ENCODE measurements around the gene TBL1XR1.

The TBL1XR1 gene

DNA sequence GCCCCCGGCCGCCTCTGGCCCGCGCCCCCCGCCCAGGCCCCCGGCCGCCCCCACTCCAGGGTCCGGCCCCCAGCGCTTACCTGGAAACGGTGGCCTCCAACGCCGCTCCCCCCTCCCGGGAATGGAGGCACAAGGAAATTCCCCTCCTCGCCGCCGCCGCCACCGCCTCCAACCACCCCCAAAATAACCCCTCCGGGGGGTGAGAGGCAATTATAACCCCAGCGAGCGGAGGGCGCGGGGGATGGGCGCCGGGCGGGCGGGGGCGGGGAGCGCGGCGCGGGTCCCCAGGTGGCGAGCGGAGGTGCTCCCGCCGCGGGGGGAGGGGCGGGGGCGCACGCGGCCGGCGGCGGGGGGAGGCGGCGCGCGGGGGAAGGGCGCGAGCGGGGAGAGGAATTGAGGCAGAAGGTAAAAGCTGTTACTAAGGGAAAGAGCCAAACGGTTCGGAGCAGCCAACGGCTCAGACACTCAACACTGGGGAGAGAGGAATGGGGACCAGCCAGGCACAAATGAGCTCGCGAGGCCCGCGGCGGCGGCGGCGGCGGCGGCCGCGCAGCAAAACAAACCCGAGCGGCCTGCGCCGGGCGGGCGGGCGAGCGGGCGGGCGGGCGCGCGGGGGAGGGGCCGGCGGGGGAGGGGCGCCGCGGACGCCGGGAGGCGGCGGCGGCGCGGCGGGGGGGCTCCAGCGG lies at the start of gene TBL1XR1:
TSS of gene TBL1XR1 (minus strand) at position 442 of the 686 bp plus-strand sequence. CDS start 132,505 bp downstream, outside the sequence.
- DNase-seq, result peak; percentile 89 to 93

DNA sequence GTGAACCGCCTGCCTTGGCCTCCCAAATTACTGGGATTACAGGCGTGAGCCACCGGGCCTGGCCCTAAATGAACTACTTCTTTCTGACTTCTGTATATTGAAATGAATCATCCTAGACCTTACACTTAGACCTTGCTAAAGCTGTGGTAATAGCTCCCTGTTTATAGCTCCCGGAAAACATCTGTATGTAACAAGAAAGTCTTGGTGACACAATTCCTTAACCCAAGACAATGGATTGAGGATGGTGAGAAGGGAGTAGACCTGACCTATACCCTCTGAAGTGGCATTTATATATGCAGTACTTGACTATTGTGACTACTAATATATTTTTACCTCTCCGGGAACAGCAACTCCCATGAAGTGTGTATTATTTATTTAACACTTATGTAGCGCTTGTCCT lies 48.0 kb upstream of the TBL1XR1 start:
- no peak for DNase-seq

DNA sequence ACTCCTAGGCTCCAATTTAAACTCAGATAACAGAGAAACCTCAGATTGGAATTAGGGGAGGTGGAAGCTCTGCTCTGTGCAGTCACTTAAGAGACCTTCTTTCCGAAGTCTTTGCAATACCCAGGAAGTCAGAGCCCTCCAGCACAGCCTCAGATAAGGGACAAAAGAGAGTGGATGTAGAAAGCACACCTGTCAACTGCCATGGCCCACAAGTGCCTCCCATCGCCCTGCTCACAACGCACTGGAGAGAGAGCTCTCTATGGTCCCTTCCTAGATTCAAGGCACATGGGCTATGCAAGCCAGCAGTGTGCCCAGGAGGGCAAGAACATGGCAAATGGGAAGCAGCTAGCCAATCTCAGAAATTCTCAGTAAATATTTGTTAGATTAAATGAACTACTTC lies 47.3 kb upstream of the TBL1XR1 start:
- no peak for DNase-seq

DNA sequence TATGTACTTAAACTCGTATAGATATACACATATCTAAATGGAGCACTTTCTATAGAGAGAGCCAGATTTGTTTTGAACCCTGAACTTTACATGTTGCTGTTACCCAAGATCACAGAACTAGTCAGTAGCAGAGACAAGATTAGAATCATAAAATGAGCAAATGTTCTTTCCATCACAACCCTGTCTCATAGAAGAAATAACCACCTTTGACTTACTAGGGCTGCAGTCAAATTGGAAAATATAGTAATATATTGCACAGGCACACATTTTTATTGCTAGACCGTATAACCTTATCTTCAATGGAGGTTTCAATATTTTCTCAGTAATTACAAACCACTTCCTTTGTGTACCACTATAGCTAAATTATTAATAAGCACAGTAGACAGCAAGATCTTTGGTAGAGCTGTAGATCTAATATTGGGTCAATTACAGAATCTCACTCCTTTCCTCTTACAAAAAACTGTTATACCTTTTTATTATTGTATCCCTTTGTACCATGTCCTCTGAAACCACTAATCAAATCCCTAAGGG lies 41.5 kb upstream of the TBL1XR1 start:
- DNase-seq, result no peak

DNA sequence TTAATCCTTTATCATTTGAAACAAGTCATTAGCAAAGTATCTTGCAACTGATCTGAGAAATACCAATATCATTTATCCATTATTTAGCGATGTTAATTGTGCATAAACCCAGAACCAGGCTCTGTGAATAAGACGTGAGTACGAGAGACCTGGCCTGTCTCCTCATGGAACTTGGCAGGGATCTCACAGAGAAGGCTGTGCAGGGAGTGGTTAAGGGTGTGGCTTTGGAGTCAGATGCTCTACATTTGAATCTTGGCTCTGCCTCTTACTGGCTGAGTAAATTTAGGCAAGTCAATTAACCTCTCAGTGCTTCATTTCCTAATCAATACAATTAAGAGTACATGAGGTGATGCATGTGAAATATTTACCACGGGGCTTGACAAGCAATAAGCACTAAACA lies 39.9 kb upstream of the TBL1XR1 start:
- DNase-seq, result no peak

DNA sequence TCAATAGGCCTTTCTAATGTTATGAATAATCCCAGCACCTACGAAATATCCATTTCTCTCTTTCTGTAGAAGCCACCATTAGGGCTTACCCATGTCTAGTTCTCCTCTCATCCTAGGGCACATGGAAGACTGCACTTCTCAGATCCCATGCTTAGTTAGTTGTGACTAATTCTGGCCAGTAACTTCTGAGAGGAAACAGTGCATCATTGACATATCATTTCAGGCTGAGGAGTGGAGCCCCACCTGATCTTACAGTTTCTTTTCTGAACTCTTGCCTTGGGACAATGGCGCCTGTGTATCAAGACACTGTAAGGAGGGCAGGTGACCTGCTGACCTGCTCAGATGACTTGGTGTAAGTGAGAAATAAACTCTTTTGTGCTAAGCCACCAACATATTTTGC lies 39.4 kb upstream of the TBL1XR1 start:
- DNase-seq, result no peak

DNA sequence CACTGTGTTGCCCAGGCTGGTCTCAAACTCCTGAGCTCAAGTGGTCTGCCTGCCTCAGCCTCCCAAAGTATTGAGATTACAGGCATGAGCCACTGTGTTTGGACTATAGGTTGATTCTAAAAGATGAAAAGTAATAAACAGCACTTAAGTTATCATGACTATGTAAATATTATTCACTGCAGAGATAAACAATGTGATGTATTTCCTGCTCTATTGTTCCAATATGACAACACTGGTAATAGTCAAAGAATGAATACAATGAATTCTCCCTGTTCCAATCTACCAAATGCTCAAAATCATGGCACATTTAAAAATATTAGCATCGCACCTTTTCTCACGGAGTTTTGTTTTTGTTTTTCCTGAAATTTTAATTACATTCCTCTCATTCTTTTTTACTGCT lies 36.8 kb upstream of the TBL1XR1 start:
- DNase-seq, result no peak

DNA sequence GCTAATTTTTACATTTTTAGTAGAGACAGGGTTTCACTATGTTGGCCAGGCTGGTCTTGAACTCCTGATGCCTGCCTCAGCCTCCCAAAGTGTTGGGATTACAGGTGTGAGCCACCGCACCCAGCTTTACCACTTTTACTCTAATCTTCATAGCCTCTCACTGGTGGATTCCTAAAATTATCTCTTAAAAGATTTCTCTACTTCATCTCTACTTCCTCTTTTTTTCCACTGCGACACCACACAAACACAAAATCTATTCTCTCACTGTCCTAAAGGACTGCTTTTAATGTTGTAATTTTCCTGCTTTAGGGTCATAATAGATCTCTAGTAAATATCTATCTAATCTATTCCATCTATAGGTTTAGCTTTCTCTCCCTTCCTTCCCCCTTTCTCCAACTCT lies 34.0 kb upstream of the TBL1XR1 start:
- DNase-seq, result no peak

DNA sequence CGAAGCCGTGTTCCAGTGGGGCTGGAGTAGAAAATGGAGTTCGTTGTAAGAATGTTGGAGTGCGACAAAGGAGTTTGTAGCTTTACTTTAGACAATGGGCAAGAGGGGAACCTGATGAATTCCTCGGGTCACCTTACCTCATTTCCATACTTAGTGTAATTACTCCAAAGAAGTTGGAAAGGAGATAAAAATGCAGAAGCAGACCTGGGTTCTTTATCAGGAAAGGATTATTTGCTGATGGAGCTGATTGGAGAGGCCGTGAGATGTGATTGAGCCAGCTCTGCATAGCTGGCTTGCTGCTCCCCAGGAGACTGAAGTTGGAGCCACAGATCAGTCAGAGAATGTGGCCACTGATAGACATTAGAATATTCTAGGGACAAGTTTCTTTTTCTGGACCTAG lies 33.4 kb upstream of the TBL1XR1 start:
- DNase-seq, result no peak

DNA sequence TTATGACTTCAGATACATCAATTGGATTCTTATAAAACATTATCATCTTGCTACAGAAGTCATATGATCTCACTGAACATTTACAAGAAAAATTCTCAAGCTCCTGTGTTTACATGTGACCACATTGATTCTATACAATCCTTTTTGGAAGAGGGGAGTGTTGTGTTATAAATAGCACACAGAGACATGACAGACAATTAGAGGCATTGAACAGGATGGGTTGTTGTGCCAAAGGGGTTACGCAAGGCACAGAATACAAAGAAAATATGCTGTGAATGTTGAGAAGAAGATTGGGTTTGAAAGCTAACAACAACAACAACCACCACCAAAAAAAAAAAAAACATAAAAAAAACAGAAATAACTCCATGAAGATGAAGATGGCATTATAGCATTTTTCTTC lies 32.5 kb upstream of the TBL1XR1 start:
- DNase-seq, result no peak

DNA sequence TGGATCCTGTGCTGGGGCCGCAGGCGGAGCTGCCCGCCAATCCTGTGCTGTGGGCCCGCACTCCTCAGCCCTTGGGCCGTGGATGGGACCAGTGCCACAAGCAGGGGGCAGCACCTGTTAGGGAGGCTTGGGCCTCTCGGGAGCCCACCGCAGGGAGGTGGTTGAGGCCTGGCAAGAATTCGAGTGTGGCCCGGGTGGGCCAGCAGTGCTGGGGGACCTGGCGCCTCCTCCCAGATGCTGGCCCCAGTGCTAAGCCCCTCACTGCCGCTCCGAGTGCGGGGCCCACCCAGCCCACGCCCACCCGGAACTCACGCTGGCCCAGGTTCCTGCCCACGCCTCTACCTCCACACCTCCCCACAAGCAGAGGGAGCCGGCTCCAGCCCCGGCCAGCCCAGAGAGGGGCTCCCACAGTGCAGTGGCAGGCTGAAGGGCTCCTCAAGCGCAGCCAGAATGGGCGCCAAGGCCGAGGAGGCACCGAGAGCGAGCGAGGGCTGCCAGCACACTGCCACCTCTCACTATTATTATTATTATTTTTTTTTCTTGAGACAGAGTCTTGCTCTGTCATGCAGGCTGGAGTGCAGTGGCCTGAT lies 31.4 kb upstream of the TBL1XR1 start:
- no peak for DNase-seq

DNA sequence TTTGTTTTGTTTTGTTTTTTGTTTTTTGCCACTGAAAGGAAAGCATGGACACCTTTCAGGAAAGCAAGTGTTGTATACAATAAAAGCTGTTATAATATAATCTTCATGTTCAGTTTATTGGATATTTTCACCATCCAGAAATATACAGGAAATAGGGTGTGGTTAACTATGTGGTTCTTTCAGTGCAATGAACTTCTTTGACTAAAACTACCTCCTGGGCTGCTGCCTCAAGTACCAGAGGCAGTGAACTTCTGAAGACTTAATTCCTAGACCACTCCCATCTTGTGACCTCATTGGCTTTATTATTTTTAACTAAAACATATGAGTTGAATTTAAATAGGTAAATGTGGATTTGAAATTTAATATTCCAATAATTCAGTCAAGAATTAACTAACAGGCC lies 27.1 kb upstream of the TBL1XR1 start:
- DNase-seq, result peak in 1 of 2 donors; percentile 17

DNA sequence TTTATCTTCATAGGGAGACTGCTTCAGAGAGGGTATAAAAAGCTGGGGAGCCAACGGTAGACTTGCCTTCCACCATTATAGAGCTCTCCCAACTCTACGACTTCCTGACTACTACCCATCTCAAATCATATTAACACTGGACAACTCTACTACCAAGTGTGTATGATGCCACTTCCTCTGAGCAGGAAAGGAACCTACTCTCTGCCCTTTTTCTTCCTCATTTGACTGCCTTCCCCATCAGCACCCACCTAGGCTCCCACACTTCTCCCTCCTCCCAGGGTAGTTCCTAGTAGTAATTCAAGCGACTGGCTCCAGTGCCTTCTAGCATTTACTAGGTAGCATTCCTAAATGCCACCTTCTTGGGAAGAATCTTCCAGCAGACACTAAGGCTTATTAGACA lies 24.5 kb upstream of the TBL1XR1 start:
- no peak for DNase-seq

DNA sequence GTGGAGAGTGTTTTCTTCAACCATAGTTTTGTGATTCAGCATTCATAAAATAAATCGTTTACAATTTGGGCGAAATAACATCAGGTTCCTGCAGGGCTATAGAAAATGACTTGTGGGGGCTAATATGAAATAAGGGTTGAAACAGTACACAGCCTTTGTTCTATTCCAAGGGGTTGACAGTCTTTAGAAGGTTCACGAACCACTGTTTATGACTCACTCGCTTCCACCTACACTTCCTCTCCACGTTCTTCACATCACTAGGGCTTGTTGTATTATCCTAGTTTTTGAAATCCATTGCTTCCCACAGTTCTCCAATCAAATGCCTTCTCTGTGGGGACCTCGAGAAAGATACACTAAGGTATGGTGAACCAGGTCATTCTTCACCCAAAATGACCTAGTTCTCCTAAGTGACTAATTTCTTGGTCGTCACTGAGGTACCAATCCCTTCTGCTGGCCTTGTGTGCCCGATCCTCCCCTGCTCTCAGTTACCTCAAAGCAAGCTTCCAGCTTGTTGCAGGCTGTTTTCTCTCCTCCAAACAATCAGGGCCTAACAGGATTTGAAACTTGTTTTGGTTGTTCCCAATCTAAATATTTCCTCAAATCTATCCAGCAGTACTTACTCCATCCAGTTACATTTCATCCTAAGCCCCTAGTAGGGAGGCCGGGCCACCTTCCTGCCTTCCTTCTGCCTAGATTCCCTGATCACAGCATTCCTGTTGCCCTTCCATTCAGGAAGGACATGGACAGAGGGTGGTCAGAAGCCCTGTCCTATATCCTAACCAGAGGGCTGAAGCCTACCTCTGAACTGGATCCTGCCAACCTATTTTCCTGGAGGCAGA lies 23.1 kb upstream of the TBL1XR1 start:
- DNase-seq, result no peak

DNA sequence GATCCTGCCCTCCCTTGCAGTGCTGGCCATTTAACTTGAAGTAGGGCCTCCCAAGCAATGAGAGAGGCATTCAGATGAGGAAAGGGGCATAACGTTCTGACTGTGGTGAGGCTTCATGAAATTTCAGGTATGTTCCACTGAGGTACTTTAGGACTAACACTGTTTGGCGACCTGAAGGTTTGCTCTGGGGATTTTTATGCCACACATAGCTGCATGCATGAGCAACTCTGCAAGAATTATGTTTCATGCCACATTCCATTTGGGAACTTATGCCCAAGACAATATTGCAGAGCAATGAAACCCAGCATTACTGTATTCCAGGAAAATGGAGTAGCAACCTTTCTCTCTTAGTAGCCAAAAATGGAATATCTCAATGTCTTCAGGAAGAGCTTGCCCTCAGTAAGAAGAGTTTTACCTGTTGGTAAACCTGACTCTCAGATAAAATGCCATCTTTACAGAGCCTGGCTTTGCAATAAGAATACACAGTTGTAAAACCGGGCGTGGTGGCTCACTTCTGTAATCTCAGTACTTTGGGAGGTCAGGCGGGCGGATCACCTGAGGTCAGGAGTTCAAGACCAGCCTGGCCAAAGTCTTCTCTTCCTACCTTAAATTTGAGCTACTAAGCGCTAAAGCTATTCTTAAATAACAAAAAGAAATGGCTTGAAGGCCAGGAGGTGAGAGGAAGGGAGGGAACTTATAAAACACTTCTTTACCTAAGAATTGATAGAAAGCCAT lies 16.7 kb upstream of the TBL1XR1 start:
- DNase-seq, result no peak

DNA sequence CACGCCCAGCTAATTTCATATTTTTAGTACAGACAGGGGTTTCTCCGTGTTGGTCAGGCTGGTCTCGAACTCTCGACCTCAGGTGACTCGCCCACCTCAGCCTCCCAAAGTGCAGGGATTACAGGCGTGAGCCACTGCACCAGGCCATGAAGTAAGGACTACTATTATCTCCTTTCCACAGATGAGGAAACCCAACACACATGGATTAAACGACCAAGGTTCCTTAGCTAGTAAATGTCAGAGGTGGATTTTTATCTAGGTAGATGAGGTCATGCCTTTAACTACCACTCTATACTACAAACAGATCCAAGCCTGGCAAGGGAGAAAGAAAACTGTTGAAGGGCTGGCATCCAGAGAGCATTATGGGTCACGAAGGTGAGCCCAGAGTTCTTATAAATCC lies 15.5 kb upstream of the TBL1XR1 start:
- no peak for DNase-seq

DNA sequence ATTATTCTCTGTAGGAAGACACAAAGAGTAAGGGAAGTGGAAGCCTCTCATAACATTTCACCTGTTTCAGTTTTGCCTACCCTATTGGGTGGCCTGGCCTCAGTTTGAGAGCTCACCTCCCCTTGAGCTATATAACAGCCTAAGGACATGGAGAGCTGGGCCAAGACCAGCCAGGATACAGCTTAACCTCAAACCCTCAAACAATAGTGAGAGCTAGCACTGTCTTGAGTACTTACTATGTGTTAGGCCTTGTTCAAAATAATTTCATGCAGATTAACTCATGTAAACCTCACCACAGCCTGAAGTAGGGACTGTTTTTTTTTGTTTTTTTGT lies 15.0 kb upstream of the TBL1XR1 start:
- DNase-seq, result no peak

DNA sequence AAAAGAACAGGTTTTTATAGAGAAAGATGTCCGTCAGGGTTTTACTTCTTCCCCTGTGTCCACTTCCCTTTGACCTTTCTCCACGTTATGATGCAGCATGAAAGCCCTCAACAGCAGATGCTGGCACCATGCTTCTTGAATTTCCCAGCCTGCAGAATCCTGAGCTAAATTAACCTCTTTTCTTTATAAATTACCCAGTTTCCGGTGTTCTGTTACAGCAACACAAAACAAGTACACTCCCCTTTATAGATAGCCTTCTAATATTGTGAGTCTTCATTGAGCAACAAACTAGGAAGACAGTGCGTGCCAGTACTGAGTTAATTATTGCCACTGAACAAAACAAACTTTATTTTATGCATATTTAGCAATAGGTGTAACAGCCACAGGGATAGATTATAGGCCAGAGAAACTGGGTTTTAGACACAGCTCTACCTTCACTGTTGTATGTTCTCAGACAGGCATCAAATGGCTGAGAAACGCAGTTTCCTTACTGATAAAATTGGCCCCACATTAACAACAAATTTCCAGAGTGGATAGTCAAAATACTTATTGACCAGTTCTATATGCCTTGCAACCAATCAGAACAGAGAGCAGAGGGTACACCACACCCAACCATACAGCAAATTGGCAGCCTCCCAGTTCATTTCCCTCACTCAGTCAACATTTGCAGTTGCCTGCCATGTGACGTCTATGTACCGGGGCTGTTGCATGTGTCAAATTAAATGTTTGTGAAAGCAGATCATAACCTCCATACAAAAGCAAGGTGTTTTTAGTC lies 14.4 kb upstream of the TBL1XR1 start:
- DNase-seq, result no peak

DNA sequence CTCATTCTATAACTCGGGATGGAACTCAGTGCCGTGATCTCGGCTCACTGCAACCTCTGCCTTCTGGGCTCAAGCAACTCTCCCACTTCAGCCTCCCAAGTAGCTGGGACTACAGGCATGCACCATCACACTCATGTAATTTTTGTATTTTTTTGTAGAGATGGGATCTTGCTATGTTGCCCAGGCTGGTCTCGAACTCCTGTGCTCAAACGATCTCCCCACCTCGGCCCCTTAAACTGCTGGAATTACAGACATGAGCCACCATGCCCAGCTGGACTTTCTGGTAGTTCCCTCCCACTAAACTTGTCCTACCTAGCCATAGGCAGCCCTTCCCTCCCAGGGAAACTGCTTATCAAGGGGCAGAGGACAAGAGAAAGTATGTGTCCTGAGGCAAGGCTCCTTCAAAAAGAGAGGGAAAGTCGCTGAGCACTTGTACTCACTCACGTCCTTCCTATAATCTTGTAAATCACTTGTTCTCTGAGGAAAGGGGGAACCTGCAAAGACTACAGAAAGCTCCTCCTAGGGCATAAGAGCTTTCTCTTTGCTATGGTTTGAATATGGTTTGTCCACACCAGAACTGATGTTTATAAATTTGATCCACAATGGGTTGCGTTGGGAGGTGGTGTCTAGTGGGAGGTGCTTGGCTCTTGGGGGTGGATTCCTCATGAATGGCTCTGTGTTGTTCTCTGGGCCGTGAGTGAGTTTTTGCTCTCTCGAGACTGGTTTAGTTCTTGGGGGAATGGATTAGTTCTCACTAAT lies 13.6 kb upstream of the TBL1XR1 start:
- DNase-seq, result no peak

DNA sequence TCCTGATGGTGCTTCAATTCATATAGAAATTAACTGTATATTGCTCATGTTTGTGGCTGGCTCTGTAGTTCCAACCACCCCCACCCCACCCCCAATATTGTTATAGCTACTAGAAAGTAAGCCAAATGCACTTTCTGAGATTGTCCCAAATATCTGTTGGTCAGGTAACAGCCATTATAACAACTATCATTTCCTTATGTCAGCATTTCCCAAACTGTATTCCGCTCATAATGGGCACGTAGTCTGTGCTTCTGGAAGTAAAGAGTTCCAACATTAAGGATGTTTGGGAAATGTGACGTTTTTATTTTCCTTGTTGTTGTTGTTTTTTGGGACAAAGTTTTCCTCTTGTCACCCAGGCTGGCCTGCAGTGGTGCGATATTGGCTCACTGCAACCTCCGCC lies 12.2 kb upstream of the TBL1XR1 start:
- no peak for DNase-seq

DNA sequence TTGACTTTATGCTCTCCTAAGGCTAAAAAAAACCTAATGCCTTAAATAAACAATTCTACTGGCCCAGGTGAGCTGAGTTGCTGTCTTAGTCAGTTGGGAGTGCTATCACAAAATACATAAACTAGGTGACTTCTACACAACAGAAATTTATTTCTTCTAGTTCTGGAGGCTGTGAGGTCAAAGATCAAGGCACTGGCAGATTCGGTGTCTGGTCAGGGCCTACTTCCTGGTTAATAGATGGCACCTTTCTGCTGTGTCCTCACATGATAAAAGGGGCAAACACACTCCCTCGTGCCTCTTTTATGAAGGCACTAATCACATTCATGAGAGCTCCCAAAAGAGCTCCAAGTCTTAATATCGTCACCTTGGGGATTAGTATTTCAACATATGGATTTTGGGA lies 11.5 kb upstream of the TBL1XR1 start:
- DNase-seq, result no peak

DNA sequence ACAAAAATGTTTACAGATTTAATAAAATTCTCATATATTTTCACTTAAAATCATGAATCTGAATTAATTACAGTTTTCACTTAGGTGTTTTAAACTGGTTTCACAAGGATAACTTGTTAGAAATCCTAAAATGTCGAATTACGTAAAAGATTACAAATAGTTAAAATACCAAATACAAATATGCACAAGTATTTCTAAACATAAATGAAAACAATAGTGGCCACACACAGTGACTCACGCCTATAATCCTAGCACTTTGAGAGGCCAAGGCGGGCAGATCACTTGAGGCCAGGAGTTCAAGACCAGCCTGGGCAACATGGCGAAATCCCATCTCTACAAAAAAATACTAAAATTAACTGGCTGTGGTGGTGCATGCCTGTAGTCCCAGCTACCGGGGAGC lies 10.9 kb upstream of the TBL1XR1 start:
- DNase-seq, result no peak

Measured in CD4-positive, alpha-beta T cell treated with Interferon alpha-2 for 1 hour (primary cell).